GM23338 (cell line): ENCODE results near the gene TYMS. TPM values are rescaled to one million over a fixed set of nuclear protein-coding genes. Genes with fewer than 3 reads are reported as not detected.
A peak's percentile ranks its signal among the peaks of the same experiment; 100 is the strongest.

ENCODE experiments used
- ATAC-seq: fragments of 200-7000 bp; cut with Tn5 transposase; 3 replicates; pipeline ENCODE4 v1.9.1; 2020
- DNase-seq: peaks from one replicate; pipeline ENCODE4 v3.0.0-alpha.2; 2015; ENCODE audit warnings: low spot score
- H2AFZ ChIP-seq: fragments of 200-600 bp; sonication (generic); 2 replicates; pipeline ENCODE4 v1.8.0; 2016; ENCODE audit warnings: antibody characterized with exemption, mild to moderate bottlenecking, moderate library complexity
- H3F3A ChIP-seq: fragments of 200-600 bp; sonication (generic); replicated peaks from 2 replicates; pipeline ENCODE4 v1.8.0; 2017; ENCODE audit warnings: antibody characterized with exemption, mixed run types, low read depth
- H3K27ac ChIP-seq: fragments of 200-600 bp; sonication (generic); 2 replicates; pipeline ENCODE4 v1.6.1; 2016; ENCODE audit warnings: low read depth
- H3K27me3 ChIP-seq: fragments of 200-600 bp; sonication (generic); 2 replicates; pipeline ENCODE4 v1.8.0; 2016; ENCODE audit warnings: mild to moderate bottlenecking, mixed run types, moderate library complexity; ENCODE audit not compliant: insufficient read depth
- H3K36me3 ChIP-seq: fragments of 200-600 bp; sonication (generic); 2 replicates; pipeline ENCODE4 v1.8.0; 2016; ENCODE audit warnings: mild to moderate bottlenecking; ENCODE audit not compliant: insufficient read depth
- H3K4me1 ChIP-seq: fragments of 200-600 bp; sonication (generic); 2 replicates; pipeline ENCODE4 v1.8.0; 2016; ENCODE audit warnings: mild to moderate bottlenecking, moderate library complexity; ENCODE audit not compliant: insufficient read depth
- H3K4me2 ChIP-seq: fragments of 200-600 bp; sonication (generic); 2 replicates; pipeline ENCODE4 v1.7.1; 2017; ENCODE audit warnings: mixed run types
- H3K4me3 ChIP-seq: fragments of 200-600 bp; sonication (generic); 2 replicates; pipeline ENCODE4 v1.6.1; 2016; ENCODE audit warnings: mixed run types
- H3K79me2 ChIP-seq: fragments of 200-600 bp; sonication (generic); replicated peaks from 2 replicates; pipeline ENCODE4 v1.8.0; 2017; ENCODE audit warnings: mild to moderate bottlenecking; ENCODE audit not compliant: insufficient read depth
- H3K9me2 ChIP-seq: fragments of 200-600 bp; sonication (generic); 2 replicates; pipeline ENCODE4 v1.8.0; 2017; ENCODE audit not compliant: insufficient read depth
- H4K20me1 ChIP-seq: fragments of 200-600 bp; sonication (generic); replicated peaks from 2 replicates; pipeline ENCODE4 v1.8.0; 2017; ENCODE audit warnings: mild to moderate bottlenecking; ENCODE audit not compliant: insufficient read depth
- H3K27ac Mint-ChIP-seq: 2 replicates; pipeline ENCODE4 v1.8.0; 2020; ENCODE audit warnings: inconsistent platforms, mild to moderate bottlenecking, moderate library complexity, mixed read lengths
- H3K27me3 Mint-ChIP-seq: 3 replicates; pipeline ENCODE4 v1.8.0; 2022; ENCODE audit warnings: low read depth, mild to moderate bottlenecking, moderate library complexity, mixed read lengths, inconsistent platforms; ENCODE audit not compliant: insufficient read depth, poor library complexity
- H3K36me3 Mint-ChIP-seq: 3 replicates; pipeline ENCODE4 v1.8.0; 2021; ENCODE audit warnings: low read depth, mild to moderate bottlenecking, inconsistent platforms, moderate library complexity, mixed read lengths
- H3K4me1 Mint-ChIP-seq: 3 replicates; pipeline ENCODE4 v1.8.0; 2020; ENCODE audit warnings: mild to moderate bottlenecking, inconsistent platforms, mixed read lengths
- H3K4me3 Mint-ChIP-seq: 3 replicates; pipeline ENCODE4 v1.8.0; 2021; ENCODE audit warnings: moderate library complexity, mild to moderate bottlenecking, inconsistent platforms, mixed read lengths
- H3K9me3 Mint-ChIP-seq: 3 replicates; pipeline ENCODE4 v1.8.0; 2020; ENCODE audit warnings: moderate library complexity, mild to moderate bottlenecking, inconsistent platforms, mixed read lengths
- ETS1 ChIP-seq: IDR thresholded peaks from 2 replicates; pipeline ENCODE4 v1.6.1; 2016; ENCODE audit warnings: antibody characterized with exemption
- EZH2 ChIP-seq: fragments of 200-600 bp; sonication (generic); IDR thresholded peaks from one replicate; pipeline ENCODE4 v1.8.0; 2017; ENCODE audit warnings: antibody characterized with exemption, mild to moderate bottlenecking, low read depth; ENCODE audit not compliant: unreplicated experiment
- EZH2phosphoT487 ChIP-seq: fragments of 200-600 bp; sonication (generic); IDR thresholded peaks from one replicate; pipeline ENCODE4 v1.8.1; 2018; ENCODE audit warnings: antibody characterized with exemption; ENCODE audit not compliant: unreplicated experiment
- NANOG ChIP-seq: IDR thresholded peaks from 2 replicates; pipeline ENCODE4 v1.6.1; 2016; ENCODE audit warnings: antibody characterized with exemption, borderline replicate concordance
- ZNF331 ChIP-seq: fragments of 250-450 bp; sonication (Bioruptor Pico); IDR thresholded peaks from 2 replicates; pipeline ENCODE4 v1.5.0; 2020; ENCODE audit warnings: low read depth, mild to moderate bottlenecking, moderate library complexity
- polyA plus RNA-seq: library from polyadenylated mRNA; unstranded; fragments of >200 nt; fragmentation: Nextera tagmentation; extraction: Ambion mirVana; gene quantifications from 2 replicates; pipeline ENCODE4 v1.2.1, GENCODE V29; 2016
- total RNA-seq: library from RNA; depleted of rRNA; stranded (reverse); fragments of >200 nt; shearing (Covaris generic); gene quantifications from 2 replicates; pipeline ENCODE4 v1.2.3, GENCODE V29; 2014
- TF ChIP-seq, protein P1 (sequence below), 2 experiments: fragments of 200-600 bp in 1 of 2; sonication (generic) in 1 of 2; conservative IDR thresholded peaks; 2 replicates each; pipeline versions ENCODE4 v1.5.1 to v1.6.1; 2016 to 2017; ENCODE audit warnings: antibody characterized with exemption in 2 of 2, low read depth in 2 of 2, mild to moderate bottlenecking in 2 of 2, moderate library complexity in 1 of 2
- TF ChIP-seq, protein P2 (sequence below): fragments of 250-450 bp; sonication (Bioruptor Pico); IDR thresholded peaks from 2 replicates; pipeline ENCODE4 v1.5.0; 2020; ENCODE audit warnings: mild to moderate bottlenecking, moderate library complexity

Gene TYMS
- total and polyA plus RNA-seq, 2 experiments from 2014 or later: 52.9 to 72.3 TPM

DNA sequence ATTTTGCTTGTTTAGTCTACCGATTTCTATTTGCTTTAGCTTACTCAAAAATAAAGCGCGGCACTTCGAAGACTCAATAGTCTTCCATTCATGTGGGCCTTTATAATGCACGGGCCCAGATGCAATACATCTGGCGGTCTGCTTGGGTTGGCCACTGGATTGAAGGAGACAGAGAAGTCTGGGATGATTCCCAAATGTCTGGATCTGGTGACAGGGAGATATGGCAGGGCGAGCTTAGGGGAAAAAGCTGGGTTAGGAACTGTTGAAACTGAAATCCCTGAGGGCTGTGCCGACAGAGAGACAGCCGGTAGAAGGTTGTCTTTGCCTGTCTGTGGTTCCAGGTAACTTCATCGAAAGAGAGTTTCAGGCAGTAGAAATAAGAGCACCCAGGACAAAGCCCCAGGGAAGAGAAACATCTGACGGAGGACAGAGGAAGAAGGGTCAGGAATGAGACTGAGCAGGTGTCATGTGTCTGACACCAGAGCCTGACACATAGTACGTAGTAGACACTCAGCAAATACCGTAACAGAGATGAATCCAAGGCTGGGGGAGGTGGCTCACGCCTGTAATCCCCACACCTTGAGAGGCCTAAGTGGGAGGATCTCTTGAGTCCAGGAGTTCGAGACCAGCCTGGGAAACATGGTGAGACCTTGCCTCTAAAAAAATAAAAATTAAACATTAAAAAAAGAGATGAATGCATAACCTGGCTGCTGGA, 47.1 kb upstream of the TYMS start:
- Histone ChIP-seq H3K4me2 (no peak overlapping the region), H2AFZ (peak overlapping the region; percentile 40; the same call in 1 of the 2 replicates), H3K27ac (no peak overlapping the region), H3K9me2 (peaks cover 3% of the 10 kb centered on the region; the same call in 1 of the 2 replicates), H3F3A (no peaks in the 10 kb centered on the region), H3K79me2 (no peaks in the 10 kb centered on the region), H3K4me1 (no peaks in the 10 kb centered on the region), H4K20me1 (no peaks in the 10 kb centered on the region), H3K36me3 (no peaks in the 10 kb centered on the region), H3K4me3 (no peak overlapping the region), H3K27me3 (no peaks in the 10 kb centered on the region)
- Mint-ChIP-seq H3K27ac (no peak overlapping the region), H3K27me3 (peaks cover 2% of the 10 kb centered on the region), H3K9me3 (no peaks in the 10 kb centered on the region), H3K36me3 (no peaks in the 10 kb centered on the region), H3K4me3 (no peak overlapping the region), H3K4me1 (no peaks in the 10 kb centered on the region)
- DNase-seq: no peak
- ATAC-seq: no peak
- TF ChIP-seq, protein P1, sequence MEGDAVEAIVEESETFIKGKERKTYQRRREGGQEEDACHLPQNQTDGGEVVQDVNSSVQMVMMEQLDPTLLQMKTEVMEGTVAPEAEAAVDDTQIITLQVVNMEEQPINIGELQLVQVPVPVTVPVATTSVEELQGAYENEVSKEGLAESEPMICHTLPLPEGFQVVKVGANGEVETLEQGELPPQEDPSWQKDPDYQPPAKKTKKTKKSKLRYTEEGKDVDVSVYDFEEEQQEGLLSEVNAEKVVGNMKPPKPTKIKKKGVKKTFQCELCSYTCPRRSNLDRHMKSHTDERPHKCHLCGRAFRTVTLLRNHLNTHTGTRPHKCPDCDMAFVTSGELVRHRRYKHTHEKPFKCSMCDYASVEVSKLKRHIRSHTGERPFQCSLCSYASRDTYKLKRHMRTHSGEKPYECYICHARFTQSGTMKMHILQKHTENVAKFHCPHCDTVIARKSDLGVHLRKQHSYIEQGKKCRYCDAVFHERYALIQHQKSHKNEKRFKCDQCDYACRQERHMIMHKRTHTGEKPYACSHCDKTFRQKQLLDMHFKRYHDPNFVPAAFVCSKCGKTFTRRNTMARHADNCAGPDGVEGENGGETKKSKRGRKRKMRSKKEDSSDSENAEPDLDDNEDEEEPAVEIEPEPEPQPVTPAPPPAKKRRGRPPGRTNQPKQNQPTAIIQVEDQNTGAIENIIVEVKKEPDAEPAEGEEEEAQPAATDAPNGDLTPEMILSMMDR (conservative IDR thresholded peaks at IDR 0.05; ENCODE audit: low read depth in 2 of 2): no peak
- TF ChIP-seq EZH2phosphoT487: no peak
- TF ChIP-seq ZNF331 (CRISPR knock-in tag): no peak
- TF ChIP-seq, protein P2, sequence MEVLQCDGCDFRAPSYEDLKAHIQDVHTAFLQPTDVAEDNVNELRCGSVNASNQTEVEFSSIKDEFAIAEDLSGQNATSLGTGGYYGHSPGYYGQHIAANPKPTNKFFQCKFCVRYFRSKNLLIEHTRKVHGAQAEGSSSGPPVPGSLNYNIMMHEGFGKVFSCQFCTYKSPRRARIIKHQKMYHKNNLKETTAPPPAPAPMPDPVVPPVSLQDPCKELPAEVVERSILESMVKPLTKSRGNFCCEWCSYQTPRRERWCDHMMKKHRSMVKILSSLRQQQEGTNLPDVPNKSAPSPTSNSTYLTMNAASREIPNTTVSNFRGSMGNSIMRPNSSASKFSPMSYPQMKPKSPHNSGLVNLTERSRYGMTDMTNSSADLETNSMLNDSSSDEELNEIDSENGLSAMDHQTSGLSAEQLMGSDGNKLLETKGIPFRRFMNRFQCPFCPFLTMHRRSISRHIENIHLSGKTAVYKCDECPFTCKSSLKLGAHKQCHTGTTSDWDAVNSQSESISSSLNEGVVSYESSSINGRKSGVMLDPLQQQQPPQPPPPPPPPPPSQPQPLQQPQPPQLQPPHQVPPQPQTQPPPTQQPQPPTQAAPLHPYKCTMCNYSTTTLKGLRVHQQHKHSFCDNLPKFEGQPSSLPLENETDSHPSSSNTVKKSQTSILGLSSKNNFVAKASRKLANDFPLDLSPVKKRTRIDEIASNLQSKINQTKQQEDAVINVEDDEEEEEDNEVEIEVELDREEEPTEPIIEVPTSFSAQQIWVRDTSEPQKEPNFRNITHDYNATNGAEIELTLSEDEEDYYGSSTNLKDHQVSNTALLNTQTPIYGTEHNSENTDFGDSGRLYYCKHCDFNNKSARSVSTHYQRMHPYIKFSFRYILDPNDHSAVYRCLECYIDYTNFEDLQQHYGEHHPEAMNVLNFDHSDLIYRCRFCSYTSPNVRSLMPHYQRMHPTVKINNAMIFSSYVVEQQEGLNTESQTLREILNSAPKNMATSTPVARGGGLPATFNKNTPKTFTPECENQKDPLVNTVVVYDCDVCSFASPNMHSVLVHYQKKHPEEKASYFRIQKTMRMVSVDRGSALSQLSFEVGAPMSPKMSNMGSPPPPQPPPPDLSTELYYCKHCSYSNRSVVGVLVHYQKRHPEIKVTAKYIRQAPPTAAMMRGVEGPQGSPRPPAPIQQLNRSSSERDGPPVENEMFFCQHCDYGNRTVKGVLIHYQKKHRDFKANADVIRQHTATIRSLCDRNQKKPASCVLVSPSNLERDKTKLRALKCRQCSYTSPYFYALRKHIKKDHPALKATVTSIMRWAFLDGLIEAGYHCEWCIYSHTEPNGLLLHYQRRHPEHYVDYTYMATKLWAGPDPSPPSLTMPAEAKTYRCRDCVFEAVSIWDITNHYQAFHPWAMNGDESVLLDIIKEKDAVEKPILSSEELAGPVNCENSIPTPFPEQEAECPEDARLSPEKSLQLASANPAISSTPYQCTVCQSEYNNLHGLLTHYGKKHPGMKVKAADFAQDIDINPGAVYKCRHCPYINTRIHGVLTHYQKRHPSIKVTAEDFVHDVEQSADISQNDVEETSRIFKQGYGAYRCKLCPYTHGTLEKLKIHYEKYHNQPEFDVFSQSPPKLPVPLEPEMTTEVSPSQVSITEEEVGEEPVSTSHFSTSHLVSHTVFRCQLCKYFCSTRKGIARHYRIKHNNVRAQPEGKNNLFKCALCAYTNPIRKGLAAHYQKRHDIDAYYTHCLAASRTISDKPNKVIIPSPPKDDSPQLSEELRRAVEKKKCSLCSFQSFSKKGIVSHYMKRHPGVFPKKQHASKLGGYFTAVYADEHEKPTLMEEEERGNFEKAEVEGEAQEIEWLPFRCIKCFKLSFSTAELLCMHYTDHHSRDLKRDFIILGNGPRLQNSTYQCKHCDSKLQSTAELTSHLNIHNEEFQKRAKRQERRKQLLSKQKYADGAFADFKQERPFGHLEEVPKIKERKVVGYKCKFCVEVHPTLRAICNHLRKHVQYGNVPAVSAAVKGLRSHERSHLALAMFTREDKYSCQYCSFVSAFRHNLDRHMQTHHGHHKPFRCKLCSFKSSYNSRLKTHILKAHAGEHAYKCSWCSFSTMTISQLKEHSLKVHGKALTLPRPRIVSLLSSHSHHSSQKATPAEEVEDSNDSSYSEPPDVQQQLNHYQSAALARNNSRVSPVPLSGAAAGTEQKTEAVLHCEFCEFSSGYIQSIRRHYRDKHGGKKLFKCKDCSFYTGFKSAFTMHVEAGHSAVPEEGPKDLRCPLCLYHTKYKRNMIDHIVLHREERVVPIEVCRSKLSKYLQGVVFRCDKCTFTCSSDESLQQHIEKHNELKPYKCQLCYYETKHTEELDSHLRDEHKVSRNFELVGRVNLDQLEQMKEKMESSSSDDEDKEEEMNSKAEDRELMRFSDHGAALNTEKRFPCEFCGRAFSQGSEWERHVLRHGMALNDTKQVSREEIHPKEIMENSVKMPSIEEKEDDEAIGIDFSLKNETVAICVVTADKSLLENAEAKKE (CRISPR knock-in tag): no peak
- TF ChIP-seq ETS1: no peak
- no peak for TF ChIP-seq NANOG
- no peak for TF ChIP-seq EZH2
